KOPT-K1 (cell line): ENCODE data around the gene SLC25A23.
A peak's percentile ranks its signal among the peaks of the same experiment; 100 is the strongest.

Experiments used
- H3K27ac ChIP-seq: fragments of 200-600 bp; sonication (generic); 2 replicates; pipeline ENCODE4 v1.5.1; 2016; ENCODE audit warnings: antibody characterized with exemption, mild to moderate bottlenecking, low read depth, low read length; ENCODE audit not compliant: poor library complexity, severe bottlenecking
- H3K36me3 ChIP-seq: fragments of 200-600 bp; sonication (generic); 2 replicates; pipeline ENCODE4 v1.5.1; 2017; ENCODE audit warnings: antibody characterized with exemption, mild to moderate bottlenecking, low read length, moderate library complexity; ENCODE audit not compliant: insufficient read depth
- H3K9me3 ChIP-seq: fragments of 200-600 bp; sonication (generic); 2 replicates; pipeline ENCODE4 v1.5.1; 2017; ENCODE audit warnings: antibody characterized with exemption, low read length, mild to moderate bottlenecking; ENCODE audit not compliant: insufficient read depth, poor library complexity, severe bottlenecking

SLC25A23 gene

DNA sequence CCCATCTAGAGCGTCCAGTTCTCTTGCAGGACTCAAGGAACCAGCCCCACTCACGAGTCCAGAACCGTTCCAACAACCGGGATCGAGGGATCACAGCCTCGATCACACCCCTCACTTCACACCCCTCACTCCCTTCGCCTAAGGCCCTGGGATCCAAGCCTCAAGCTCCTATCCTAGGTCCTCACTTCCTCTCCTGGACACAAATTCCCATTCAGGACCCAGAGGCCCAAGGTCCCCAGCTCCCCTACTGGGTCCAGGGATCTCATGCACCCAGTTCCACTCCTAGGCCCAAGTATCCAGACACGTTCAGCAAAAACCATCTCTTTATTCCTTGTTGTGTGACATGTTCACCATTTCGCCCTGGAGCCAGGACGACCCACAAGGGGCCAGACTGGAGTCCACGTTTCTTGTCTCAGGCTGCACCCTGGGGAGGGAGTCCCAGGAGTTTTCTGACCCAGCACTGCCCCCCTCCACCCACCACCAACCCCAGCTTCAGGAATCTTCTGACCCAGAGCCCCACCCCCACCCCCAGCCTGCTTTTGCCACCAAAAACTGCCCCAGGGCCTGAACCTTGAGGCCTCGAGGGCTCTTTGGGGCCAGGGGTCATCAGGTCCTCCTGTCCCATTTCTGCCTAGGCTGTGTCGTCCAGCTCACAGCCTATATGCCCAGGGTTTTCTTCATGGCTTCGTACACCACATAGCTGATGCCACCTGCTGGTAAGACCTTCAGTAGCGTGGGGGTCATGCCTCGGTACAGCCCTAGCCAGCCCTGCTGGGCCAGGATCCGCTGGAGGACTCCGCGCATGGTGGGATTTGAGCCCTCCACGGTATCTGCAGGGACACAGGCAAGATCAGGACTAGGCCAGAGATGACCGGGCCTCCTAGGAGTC, 33.6 kb downstream of the SLC25A23 start:
- H3K9me3 ChIP-seq = no peaks in the 10 kb centered on the region
- H3K36me3 ChIP-seq = peaks cover 23% of the 10 kb centered on the region
- peak overlapping the region; percentile 50 for H3K27ac ChIP-seq

DNA sequence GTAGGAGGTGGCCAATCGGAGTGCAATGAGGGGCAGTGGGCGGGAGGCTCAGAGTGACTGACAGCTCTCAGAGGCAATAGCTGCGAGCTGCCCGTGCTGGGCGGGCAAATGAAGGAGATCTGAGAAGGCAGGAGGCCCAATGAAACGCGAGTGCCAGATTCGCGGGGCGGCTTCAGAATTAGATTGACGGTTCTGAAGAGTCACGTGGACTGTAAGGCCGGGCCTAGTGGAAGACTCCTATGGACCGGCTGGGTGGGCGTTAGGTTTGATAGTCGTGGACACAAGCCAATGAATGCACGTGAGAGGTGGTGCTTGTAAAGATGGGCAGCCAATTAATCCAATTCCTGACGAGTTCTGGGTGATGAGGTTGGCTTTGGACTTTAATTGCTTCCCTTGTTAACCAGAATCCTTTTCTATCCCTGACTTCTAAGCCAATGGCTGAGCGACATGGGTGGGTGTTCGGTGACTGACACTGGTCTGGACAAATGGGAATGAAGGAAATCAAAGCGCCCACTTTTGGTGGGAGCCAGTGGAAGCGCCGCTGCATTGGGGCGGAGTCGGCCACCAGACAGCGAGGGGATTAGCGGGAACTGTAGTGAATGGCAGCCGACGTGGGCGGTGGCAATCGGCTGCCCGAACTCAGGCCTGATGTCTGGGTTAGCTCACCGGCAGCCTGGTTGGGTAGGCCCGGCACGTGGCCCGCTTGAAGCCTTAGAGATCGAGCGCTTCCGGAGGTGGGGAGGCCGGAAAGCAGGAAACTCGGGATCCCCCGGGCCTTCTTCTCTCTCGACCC, 34.5 kb downstream of the SLC25A23 start:
- Histone ChIP-seq H3K9me3 (no peaks in the 10 kb centered on the region), H3K27ac (peak overlapping the region; percentile 50), H3K36me3 (peaks cover 31% of the 10 kb centered on the region)

GRCh38 chr19:6424195-6424938, 35.2 kb downstream of the SLC25A23 start, which contains the start of gene KHSRP:
TSS of gene KHSRP (minus strand) at chr19:6424811. CDS start at chr19:6424701, 110 bp downstream.
- Histone ChIP-seq H3K36me3 (peaks cover 39% of the 10 kb centered on the region), H3K27ac (peak within 1 kb of the TSS; percentile 75)

GRCh38 chr19:6423499-6424194, 35.9 kb downstream of the SLC25A23 start:
- Histone ChIP-seq H3K9me3 (no peaks in the 10 kb centered on the region), H3K27ac (peak overlapping the region; percentile 75), H3K36me3 (peaks cover 46% of the 10 kb centered on the region)

More at GRCh38 chr19:6424195-6424938, 35.2 kb downstream of the SLC25A23 start, which contains the start of gene KHSRP:
- H3K9me3 ChIP-seq = no peaks in the 10 kb centered on the region

- Histone ChIP-seq H3K27ac (no peak overlapping the region), H3K36me3 (peaks cover 69% of the 10 kb centered on the region), H3K9me3 (no peaks in the 10 kb centered on the region)
These were observed 38.2 kb downstream of the SLC25A23 start for GRCh38 chr19:6421075-6422014.

GRCh38 chr19:6418562-6418932, 41.0 kb downstream of the SLC25A23 start:
- H3K9me3 ChIP-seq = no peaks in the 10 kb centered on the region
- H3K36me3 ChIP-seq = peaks cover 95% of the 10 kb centered on the region
- no peak overlapping the region for H3K27ac ChIP-seq

- H3K9me3 ChIP-seq = no peaks in the 10 kb centered on the region
- peaks cover 98% of the 10 kb centered on the region for H3K36me3 ChIP-seq
- H3K27ac ChIP-seq = no peak overlapping the region
These were observed 41.7 kb downstream of the SLC25A23 start for GRCh38 chr19:6417713-6418561.

GRCh38 chr19:6416658-6417405, 42.8 kb downstream of the SLC25A23 start:
- Histone ChIP-seq H3K9me3 (no peaks in the 10 kb centered on the region), H3K36me3 (peaks cover 98% of the 10 kb centered on the region), H3K27ac (no peak overlapping the region)

DNA sequence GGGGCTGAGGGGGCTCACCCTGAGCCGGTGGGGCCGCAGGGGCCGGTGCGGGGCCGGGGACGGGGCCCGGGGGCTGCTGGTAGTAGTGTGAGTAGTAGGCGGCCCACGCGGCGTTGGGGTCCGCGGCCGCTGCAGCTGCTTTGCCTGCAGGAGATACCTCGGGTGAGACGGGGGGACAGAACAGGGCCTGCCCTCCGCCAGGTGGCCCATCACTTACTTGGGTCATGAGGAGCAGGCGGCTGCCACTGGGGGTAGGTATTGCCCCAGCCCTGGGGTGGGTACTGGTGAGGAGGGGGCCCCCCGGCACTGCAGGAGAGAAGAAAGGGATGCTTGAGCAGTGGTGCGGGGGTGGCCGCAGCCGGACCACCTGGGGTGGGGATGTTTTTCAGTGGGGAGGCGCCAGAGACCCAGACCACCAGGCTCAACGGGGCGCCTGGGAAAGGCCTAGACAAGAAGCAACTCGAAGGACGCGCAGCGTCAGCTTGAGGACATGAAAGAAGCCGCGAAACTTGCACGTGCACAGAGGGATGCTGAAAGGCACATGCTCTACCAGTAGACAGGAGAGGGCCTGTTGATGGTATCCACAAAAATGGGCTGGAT, 43.9 kb downstream of the SLC25A23 start:
- H3K36me3 ChIP-seq = peaks cover 86% of the 10 kb centered on the region
- no peaks in the 10 kb centered on the region for H3K9me3 ChIP-seq
- H3K27ac ChIP-seq = no peak overlapping the region

- Histone ChIP-seq H3K9me3 (no peaks in the 10 kb centered on the region), H3K27ac (no peak overlapping the region), H3K36me3 (peaks cover 79% of the 10 kb centered on the region)
These were observed 44.6 kb downstream of the SLC25A23 start for GRCh38 chr19:6414793-6415590.
